ENCODE data around the gene NUP214.
A peak's percentile ranks its signal among the peaks of the same experiment; 100 is the strongest.
"Not testable (repeated sequence)": the region's sequence is repeated elsewhere in the genome, so short reads cannot be mapped to it uniquely, and the experiment has no call there.

NUP214 gene

DNA sequence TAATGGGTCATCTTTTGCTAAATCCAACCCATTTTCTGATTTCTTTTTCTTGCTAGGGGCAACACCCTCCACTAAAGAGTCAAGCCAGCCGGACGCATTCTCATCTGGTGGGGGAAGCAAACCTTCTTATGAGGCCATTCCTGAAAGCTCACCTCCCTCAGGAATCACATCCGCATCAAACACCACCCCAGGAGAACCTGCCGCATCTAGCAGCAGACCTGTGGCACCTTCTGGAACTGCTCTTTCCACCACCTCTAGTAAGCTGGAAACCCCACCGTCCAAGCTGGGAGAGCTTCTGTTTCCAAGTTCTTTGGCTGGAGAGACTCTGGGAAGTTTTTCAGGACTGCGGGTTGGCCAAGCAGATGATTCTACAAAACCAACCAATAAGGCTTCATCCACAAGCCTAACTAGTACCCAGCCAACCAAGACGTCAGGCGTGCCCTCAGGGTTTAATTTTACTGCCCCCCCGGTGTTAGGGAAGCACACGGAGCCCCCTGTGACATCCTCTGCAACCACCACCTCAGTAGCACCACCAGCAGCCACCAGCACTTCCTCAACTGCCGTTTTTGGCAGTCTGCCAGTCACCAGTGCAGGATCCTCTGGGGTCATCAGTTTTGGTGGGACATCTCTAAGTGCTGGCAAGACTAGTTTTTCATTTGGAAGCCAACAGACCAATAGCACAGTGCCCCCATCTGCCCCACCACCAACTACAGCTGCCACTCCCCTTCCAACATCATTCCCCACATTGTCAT, 72.0 kb downstream of the NUP214 start:
- no peak for DNase-seq

- no peak for DNase-seq
Observed at GRCh38 chr9:131198041-131198715, 72.8 kb downstream of the NUP214 start.

- no peak for DNase-seq
Observed at GRCh38 chr9:131201856-131202255, 76.5 kb downstream of the NUP214 start.

DNA sequence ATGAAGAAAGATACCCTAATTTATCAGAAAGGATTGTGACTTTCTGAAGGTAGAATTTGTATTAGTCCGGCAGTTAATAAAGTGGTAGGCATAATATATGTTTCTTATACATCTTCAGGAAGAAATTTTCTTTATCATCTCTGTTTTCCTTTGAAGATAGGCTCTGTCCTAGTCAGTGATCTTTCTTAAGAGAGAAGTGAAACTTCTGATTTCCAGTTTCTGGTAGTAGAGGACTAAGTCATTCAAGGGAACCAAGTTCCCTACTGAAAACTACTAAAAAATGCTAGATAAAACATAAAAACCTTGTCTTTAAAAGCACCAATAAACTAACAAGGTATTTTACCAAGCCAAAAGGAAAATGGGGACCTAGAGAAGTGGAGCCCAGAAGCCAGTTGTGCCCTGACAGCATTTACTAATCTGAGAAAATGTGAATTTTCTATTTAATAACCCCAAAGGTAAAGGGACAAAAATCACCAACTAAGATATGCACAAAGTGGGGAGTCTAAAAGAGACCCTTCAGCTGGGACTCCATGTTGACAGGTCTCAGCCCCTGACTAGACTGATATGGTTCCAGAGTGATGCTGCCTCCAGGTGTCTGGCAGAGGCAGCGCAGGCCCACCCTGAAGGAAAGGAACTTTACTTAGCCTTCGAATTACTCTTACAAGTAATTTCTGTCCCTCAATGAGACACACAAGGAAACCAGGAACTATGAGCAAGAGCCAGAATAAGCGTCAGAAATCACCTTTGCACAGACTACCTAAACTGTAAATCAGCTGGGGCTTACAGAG, 78.2 kb downstream of the NUP214 start:
- DNase-seq = no peak

GRCh38 chr9:131204285-131204684, 78.9 kb downstream of the NUP214 start:
- DNase-seq = no peak

- DNase-seq = no peak
Observed at GRCh38 chr9:131206495-131206894, 81.1 kb downstream of the NUP214 start.

- not testable (repeated sequence) for DNase-seq
Observed at GRCh38 chr9:131211920-131212319, 86.5 kb downstream of the NUP214 start.

GRCh38 chr9:131214286-131214856, 89.0 kb downstream of the NUP214 start:
- DNase-seq = no peak

DNA sequence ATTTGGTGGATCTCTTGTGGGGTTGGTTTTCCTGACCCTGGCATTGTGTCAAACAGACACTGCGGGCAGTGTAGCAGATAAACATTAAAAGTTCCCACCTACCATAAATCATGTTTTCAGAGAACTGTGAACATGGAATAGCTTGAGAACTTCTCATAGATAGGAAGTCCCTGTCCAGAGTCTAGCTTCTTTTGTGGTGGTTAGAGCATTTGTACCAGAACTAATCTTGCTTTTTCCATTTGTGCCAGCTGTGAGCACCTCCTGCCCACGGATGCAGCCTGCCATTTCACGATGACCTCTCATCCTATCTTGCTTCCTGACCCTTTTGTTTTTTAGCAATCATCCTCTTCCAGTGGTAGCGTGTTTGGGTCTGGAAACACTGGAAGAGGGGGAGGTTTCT, 89.5 kb downstream of the NUP214 start:
- no peak for DNase-seq

GRCh38 chr9:131216806-131217205, 91.4 kb downstream of the NUP214 start:
- DNase-seq = no peak

- no peak for DNase-seq
Observed at GRCh38 chr9:131217331-131218031, 92.1 kb downstream of the NUP214 start.

GRCh38 chr9:131218370-131218769, 93.0 kb downstream of the NUP214 start:
- DNase-seq = no peak

DNA sequence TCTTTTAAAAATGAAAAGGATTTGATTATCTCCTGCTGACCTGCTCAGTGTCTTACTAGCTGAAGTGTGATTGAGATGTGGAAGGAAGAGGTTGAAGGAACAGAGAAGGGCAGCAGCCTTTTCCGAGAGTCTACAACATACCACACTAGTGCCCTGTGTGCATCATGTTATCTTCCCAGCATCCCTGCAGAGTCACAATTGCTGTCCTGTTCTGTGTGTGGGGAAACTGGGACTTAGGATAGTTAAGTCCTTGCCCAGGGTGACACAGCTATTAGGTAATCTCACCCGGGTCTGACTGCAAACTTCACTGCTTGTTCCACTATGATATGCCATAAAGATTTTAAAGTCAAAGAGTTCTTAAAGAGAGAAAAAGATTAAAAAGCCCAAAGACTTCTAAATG, 95.1 kb downstream of the NUP214 start:
- no peak for DNase-seq

GRCh38 chr9:131222460-131222859, 97.1 kb downstream of the NUP214 start:
- DNase-seq = no peak

DNA sequence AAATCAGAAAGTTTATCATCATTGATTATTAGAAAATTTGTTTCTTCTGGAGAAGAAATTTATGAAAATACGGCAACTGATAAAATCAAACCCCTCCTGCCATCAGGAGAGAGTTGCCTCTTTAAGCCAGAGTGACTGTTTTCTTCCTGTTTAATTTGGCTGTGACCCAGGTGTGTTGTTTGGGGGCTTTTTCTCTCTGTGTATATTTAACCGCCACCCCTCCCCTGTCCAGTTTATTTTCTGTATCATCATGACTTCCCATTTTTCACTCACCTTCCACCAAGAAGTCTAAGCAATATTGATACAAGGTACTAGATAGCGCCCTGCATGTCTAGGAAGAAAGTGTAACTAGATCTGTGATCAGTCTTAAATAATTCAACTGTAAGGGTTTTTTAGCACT, 100.8 kb downstream of the NUP214 start:
- DNase-seq = no peak

DNA sequence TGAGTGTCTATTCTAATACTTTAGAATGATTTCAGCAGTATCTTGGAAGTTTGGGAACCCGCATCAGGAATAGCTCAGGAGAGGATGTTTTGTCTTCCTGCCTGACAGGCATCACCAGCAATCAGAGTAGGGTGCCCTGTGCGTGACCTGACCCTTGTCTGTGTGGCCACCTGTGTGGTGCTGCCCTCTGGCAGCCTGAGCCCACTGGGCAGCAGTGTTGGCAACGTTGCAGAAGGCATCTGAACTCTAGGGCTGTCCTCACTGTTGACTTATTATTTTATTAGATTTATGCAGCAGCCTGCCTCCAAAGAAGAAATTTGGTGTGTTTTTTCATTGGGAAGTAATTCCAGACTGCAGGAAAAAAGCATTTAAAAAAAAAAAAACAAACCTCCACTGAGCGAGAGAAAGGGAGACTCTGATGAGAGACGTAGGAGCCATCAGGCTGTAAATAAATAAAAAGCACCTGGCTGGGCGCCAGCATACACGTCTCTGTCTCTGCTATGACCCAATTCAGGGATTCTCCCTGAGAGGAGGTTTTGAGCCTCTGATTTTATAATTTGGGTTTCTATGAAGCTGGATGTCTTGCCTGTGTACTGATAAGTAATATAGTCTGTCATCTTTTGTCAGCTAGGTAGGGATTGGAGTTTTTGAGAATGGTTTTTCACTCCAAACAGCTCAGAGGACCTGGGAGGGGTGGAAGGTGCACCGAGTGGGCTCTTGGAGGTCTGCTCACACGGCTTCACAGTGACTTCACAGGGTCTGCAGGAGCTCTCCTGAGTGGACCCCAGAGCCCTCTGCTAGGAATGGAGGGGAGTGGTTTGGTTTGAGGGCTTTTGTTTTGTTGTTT, 101.9 kb downstream of the NUP214 start:
- DNase-seq = no peak

GRCh38 chr9:131227959-131228460, 102.6 kb downstream of the NUP214 start:
- DNase-seq = no peak

DNA sequence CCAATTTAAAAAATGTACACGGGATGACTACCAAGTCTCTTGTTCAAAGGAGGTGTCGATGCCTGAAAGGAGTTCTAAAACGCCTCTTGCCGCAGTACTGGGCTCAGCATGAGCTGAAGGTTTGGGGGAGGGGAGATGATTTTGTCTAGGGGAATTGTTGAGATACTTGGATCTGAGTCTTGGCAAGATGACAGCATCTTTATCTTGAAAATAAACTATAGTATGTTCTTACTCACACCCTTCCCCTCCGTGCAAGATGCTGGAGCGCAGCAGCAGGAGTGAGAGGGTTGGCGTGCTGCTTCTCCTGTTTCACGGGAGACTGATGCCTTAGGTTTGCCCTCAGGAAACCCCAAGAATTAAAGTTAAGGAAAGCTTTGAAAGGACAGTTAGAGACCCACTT, 103.6 kb downstream of the NUP214 start:
- DNase-seq = no peak

GRCh38 chr9:131233556-131233955, 108.2 kb downstream of the NUP214 start:
- peak in 1 of 2 experiments; percentile 35 for DNase-seq

DNA sequence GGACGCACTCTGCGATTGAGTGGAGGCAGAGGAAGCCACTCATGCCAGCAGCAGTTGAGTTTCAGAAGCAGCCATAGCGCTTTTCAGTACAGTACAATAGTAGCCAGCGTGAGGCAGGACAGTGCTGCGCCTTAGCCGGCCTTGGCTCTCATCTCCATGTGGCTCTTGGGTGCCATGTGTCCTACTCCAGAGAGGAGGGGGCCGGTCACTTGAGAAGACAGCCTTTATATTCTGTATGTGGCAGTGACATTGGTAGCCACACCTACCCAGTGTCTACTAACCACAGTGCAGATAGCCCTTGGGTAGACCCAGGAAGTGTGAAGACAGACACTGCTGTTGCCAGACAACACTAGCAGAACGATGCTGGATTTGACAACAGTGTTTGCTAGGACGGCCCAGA, 108.6 kb downstream of the NUP214 start:
- DNase-seq = no peak

DNA sequence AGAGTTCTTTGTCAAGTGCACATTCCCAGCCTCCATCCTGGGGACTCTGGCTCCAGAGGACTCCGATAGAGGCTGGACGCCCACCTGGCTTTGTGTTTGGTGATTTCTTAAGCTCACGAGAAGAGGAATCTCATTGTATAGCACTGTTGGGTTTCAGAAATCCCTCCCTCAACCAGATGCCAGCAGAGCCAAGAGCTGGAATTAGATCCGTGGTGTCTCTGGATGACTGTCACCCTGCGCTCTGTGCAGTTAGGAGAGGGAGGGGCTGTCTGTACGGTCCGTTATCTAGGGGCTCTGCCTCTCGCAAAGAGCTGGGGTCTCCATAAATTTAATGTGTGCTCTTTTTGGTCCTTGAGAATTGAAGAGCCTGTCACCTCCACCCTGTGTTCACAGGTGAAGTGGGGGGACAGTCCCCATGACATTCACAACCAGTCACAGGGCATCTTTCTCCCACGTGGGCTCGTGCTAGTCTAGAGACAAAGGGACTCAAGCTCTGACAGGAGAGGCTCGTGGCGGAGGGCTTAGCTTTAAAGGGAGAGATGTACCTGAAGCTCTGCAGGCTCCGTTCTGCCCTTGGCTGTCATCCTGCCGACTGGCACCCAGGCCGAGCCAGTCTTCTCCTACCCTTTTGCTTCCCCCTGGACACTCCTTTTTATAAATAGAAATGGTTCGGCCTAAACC, 109.6 kb downstream of the NUP214 start:
- no peak for DNase-seq

Data from activated CD4-positive, alpha-beta T cell treated with anti-CD3 and anti-CD28 coated beads, Interleukin-2, amount 50 U/mL, for 48 hours (primary cell).